GM08714 (cell line): ENCODE data around the gene VWF.

ENCODE experiments used
- H3K4me3 ChIP-seq: fragments of 200-500 bp; sonication (Bioruptor generic); 2 replicates; pipeline ENCODE4 v1.5.1; 2014; ENCODE audit warnings: mild to moderate bottlenecking, low read length, inconsistent platforms
- ZNF274 ChIP-seq: IDR thresholded peaks from 2 replicates; pipeline ENCODE4 v1.6.1; 2012; ENCODE audit warnings: mild to moderate bottlenecking, low read depth, low read length

Gene VWF

DNA sequence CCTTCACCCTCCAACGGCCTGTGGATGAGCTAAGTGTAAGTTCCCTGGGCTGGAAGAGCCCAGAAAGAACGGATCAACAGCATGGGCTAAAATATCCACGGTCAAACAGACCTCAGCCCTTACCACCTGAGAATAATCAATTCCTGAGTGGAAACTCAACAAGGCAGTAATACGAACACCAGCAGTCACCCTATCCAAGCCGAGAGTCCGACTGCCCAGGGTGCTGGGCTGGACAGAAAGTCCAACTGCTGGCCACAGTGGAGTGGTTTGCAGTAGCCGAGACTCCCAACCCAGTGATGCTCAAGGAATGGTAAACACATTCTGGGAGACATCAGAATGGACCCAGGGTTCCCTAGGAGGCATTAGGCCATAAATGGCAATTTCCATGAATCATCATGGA is 216.2 kb downstream of the VWF start:
- TF ChIP-seq ZNF274 = no peak
- H3K4me3 ChIP-seq = no peak overlapping the region

DNA sequence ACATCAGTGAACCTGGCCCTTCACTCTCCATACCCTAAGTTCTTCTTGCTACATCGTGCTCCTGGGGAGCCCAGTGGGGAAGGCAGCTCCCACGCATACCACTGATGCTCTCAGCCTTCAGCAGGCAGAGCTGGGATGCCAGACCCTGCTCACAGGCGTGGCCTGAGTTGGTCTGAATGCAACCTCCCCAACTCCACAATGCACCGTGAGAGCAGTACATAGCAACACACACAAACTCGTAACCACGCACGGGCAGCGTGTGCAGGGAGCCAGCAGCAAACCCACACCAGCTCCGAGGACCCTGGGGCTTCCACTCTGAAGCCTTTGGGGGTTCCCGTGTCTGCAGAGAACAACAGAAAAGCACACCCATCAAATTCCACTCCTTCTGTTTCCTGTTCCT is 216.7 kb downstream of the VWF start:
- H3K4me3 ChIP-seq = no peak overlapping the region
- TF ChIP-seq ZNF274 = no peak

DNA sequence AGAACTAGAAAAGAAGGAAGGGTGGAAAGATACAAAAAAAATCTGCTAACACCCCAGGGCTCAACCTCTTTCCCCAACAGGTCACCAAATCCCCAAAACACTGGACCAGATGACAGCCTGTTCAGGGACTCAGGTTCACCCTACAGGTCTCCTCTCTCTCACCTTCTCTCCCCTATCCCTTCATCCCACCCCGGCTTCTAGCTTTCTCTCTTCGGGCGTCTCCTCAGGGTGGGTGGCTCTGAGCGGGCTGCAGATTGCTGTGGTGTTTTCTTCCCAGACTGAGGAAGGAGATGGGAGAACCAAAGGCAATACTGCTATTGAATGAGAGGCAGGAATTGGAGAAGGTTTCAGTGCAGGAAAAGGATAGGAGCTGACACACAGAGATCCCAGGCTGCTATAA is 218.7 kb downstream of the VWF start:
- H3K4me3 ChIP-seq = no peak overlapping the region
- no peak for TF ChIP-seq ZNF274

DNA sequence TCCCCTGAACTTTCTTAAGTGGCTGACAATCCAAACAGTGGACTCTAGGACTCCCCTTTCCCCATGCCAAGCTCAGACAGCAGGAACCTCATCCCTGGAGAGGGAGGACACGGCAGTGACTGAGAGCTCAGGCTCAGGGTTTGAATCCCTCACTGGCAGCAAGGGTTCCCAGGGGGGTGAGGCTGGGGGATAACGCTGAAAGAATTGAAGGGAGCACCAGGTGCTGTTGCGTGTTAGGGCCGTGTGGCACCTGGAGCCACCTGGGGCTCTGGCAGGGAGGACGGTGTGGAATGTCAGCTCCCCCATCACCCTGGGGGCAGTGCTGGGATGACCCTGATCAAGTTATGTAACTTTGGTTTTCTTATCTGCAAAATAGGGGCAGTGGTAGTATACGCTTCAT is 219.5 kb downstream of the VWF start:
- no peak for TF ChIP-seq ZNF274
- H3K4me3 ChIP-seq = no peak overlapping the region

DNA sequence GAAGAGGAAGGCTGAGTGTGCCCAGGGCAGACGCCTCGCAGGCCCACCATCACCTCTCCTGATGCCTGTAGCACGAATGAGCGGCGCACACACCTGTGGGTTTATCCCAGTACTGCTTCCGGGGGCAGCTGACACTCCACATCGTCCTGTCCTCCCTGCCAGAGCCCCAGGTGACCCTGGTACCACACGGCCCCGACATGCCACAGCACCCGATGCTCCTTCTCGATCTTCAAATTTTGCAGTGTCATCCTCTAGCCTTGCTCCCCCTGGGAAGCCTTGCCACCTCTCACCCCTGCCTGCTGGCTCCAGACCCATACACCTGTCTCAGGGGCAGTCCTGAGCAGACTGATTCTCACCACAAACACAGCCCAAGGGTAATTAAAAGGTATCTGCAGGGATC is 220.0 kb downstream of the VWF start:
- TF ChIP-seq ZNF274 = no peak
- H3K4me3 ChIP-seq = no peak overlapping the region

DNA sequence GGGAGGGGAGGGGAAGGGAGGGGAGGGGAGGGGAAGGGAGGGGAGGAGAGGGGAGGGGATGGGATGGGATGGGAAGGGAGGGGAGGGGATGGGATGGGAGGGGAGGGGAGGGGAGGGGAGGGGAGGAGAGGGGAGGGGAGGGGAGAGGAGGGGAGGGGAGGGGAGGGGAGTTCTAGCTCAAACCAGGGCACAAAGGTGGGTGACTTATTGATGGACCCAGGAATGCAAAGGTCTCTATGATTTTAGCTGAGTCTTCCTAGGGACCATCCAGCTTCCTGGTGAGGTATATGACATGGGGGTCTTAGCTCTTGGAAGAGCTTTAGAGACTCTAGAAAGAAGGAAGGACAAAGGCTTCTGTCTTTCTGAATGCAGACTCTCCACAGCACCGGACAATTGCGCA is 221.7 kb downstream of the VWF start:
- H3K4me3 ChIP-seq = no peak overlapping the region
- TF ChIP-seq ZNF274 = no peak

DNA sequence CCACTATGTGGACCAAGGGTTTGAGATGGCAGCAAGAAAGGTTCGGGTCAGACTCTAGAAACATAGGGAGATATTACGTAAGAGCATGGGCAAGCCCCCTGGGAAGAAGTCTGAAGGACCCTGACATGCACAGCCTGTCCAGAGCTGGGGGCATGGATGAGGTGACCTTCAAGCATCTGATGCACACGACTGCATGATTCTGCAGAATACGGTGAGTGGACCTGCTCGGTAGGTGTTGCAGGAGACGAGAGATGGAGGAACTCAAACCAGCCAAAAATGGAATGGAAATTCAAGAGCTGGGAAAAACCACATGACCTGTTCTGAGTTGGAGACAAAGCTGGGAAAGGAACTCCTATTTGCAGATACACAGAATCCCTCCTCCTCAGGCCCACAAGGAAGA is 223.1 kb downstream of the VWF start:
- TF ChIP-seq ZNF274 = no peak

DNA sequence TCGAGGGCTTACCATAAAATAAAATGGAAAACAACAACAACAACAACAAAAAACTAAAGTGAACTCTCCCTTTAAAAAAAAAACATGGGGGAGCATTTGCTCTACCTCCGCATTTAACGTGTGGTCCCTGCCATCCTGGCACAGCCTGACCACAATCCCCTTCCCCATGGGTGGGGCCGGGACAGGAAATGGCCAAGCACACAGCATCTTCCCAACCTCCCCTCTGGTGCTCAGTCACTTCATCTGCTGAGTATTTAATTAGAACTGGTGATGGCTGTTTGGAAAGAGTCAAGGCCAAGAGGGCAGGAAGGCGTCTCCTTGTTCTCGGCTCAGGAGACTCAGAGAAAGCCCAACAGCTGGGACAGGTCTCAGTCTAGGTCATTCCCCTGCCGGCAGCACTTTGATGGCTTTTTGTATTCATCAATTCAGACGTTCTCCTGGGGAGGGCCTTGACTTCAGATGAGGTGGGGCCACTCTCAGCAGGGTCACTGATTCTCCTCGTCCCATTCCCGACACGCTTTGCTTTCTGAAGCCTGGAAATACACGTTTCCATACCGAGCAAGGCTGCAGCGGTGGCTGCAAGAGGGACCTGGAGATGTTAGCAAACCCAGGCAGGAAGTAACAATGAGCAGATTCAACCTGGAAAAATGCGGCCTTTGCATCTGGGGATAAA is 223.8 kb downstream of the VWF start:
- TF ChIP-seq ZNF274 = no peak
- no peak overlapping the region for H3K4me3 ChIP-seq

More for the DNA sequence above, 223.1 kb downstream of the VWF start:
- H3K4me3 ChIP-seq = no peak overlapping the region

DNA sequence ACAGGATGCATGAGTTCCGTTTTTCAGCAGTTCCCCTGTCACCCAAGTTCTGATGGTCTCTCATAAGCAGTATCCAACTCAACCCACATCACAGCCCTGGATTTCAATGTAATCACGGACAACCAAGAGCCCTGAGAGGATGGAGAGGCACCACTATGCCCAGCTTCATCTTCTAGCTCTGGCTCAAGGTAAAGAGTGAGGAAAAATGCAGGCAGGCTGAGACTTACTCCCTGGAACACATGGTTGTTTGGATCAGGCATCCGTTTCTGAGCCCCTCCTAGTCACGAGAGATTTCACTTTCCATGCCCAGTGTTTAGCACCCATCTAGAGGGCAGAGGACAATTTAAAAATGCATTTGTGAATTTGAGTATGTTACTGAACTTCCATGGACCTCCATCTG is 224.4 kb downstream of the VWF start:
- TF ChIP-seq ZNF274 = no peak
- H3K4me3 ChIP-seq = no peak overlapping the region

DNA sequence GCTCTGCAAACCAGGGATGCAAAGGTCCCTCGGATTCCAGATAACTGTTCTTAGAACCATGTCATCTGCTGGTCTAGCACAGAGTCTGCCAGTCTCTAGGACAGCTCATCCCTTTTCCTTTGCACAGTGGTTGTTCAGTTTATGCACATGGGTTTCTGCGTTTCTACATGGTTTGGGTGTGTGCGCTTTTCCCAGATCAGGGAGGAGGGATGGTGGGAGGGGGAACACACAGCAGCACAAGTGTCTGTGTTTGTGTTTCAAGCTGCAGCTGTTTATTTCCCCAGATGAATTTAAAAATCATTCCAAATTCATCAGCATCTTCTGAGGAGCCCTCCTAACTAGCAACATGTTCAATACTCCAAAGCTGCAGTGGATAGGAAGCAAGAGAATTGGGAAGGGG is 224.8 kb downstream of the VWF start:
- no peak for TF ChIP-seq ZNF274
- no peak overlapping the region for H3K4me3 ChIP-seq

DNA sequence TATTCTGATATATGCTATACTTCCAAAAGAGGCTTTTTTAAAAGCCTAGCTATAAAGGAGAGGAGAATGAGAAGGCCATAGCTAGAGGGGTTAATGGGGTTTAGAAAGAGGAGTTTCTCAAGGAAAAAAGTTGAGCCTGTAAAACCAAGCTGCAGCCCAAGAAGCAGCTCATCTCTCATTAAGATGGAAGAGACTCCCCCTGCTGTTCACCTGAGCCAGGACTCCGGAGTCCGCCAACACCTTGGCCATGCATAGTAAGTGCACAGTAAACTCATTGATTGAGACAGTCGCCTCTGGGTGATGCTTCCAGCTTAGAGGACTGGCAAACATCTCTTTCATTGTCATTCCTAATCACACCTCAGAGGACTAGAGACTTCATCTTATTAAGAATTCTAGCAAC is 225.6 kb downstream of the VWF start:
- TF ChIP-seq ZNF274 = no peak
- H3K4me3 ChIP-seq = no peak overlapping the region
